ENCODE measurements around the gene HSPBP1.

DNA sequence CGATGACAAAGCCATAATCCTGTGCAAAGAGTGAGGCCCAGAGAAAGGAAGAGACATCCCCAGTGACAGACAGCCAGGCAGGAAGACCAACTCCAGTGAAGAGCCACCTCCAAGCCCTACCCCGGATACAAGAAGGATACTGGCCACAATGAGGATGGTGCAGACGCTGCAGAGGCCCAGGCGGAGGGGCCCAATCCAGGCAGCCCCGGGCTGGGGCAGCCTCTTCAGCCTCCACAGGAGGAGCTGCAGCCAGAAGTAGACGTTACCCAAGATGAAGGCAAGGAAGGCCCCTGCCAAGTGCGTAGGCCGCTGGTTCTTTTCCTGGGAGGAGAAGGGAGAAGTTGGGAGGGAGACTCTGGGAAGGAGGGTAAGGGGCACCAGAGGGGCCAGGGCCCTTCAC lies 36.7 kb upstream of the HSPBP1 start:
- TF ChIP-seq, protein P1, sequence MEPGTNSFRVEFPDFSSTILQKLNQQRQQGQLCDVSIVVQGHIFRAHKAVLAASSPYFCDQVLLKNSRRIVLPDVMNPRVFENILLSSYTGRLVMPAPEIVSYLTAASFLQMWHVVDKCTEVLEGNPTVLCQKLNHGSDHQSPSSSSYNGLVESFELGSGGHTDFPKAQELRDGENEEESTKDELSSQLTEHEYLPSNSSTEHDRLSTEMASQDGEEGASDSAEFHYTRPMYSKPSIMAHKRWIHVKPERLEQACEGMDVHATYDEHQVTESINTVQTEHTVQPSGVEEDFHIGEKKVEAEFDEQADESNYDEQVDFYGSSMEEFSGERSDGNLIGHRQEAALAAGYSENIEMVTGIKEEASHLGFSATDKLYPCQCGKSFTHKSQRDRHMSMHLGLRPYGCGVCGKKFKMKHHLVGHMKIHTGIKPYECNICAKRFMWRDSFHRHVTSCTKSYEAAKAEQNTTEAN (CRISPR knock-in tag; IDR thresholded peaks at IDR 0.05) = no peak
- TF ChIP-seq, protein P2, sequence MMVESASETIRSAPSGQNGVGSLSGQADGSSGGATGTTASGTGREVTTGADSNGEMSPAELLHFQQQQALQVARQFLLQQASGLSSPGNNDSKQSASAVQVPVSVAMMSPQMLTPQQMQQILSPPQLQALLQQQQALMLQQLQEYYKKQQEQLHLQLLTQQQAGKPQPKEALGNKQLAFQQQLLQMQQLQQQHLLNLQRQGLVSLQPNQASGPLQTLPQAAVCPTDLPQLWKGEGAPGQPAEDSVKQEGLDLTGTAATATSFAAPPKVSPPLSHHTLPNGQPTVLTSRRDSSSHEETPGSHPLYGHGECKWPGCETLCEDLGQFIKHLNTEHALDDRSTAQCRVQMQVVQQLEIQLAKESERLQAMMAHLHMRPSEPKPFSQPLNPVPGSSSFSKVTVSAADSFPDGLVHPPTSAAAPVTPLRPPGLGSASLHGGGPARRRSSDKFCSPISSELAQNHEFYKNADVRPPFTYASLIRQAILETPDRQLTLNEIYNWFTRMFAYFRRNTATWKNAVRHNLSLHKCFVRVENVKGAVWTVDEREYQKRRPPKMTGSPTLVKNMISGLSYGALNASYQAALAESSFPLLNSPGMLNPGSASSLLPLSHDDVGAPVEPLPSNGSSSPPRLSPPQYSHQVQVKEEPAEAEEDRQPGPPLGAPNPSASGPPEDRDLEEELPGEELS (CRISPR knock-in tag; IDR thresholded peaks at IDR 0.05) = no peak
- no peak for TF ChIP-seq CREB1 (CRISPR knock-in tag; IDR thresholded peaks at IDR 0.05)
- no peak for TF ChIP-seq TEAD4 (CRISPR knock-in tag; IDR thresholded peaks at IDR 0.05)
- TF ChIP-seq, protein P3, sequence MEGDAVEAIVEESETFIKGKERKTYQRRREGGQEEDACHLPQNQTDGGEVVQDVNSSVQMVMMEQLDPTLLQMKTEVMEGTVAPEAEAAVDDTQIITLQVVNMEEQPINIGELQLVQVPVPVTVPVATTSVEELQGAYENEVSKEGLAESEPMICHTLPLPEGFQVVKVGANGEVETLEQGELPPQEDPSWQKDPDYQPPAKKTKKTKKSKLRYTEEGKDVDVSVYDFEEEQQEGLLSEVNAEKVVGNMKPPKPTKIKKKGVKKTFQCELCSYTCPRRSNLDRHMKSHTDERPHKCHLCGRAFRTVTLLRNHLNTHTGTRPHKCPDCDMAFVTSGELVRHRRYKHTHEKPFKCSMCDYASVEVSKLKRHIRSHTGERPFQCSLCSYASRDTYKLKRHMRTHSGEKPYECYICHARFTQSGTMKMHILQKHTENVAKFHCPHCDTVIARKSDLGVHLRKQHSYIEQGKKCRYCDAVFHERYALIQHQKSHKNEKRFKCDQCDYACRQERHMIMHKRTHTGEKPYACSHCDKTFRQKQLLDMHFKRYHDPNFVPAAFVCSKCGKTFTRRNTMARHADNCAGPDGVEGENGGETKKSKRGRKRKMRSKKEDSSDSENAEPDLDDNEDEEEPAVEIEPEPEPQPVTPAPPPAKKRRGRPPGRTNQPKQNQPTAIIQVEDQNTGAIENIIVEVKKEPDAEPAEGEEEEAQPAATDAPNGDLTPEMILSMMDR (IDR thresholded peaks at IDR 0.05) = no peak
- no peak for TF ChIP-seq MYBL2 (CRISPR knock-in tag; IDR thresholded peaks at IDR 0.05)
- TF ChIP-seq, protein P4, sequence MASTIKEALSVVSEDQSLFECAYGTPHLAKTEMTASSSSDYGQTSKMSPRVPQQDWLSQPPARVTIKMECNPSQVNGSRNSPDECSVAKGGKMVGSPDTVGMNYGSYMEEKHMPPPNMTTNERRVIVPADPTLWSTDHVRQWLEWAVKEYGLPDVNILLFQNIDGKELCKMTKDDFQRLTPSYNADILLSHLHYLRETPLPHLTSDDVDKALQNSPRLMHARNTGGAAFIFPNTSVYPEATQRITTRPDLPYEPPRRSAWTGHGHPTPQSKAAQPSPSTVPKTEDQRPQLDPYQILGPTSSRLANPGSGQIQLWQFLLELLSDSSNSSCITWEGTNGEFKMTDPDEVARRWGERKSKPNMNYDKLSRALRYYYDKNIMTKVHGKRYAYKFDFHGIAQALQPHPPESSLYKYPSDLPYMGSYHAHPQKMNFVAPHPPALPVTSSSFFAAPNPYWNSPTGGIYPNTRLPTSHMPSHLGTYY (CRISPR knock-in tag; IDR thresholded peaks at IDR 0.05) = no peak
- no peak for TF ChIP-seq ZNF138 (CRISPR knock-in tag; conservative IDR thresholded peaks at IDR 0.05)
- TF ChIP-seq, protein P5, sequence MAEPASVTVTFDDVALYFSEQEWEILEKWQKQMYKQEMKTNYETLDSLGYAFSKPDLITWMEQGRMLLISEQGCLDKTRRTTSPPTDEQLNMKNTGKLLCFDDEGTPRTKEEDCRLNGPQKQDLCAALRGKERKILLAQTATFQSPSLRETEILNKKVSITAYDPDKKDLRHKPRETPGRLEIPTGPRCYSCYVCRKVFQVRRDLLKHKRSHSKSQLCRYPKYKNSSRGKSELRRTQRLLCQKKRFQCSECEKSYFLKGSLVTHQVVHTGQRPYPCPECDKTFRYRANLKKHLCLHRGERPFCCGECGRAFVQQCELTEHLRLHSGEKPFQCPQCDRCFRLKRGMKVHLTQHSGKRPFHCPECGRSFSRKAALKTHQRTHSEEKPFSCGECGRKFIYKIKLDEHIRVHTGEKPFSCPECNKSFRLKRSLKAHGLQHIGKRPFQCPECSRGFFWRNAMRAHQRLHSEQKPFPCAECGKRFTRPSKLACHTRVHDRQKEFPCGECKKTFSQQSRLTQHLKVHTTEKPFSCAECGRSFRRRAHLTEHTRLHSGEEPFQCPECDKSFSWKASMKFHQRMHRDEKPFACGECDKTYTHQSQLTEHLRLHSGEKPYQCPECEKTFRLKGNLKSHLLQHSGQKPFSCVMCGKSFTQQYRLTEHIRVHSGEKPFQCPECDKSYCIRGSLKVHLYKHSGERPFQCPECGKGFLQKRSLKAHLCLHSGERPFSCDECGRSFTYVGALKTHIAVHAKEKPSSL (CRISPR knock-in tag; conservative IDR thresholded peaks at IDR 0.05) = no peak
- TF ChIP-seq, protein P6, sequence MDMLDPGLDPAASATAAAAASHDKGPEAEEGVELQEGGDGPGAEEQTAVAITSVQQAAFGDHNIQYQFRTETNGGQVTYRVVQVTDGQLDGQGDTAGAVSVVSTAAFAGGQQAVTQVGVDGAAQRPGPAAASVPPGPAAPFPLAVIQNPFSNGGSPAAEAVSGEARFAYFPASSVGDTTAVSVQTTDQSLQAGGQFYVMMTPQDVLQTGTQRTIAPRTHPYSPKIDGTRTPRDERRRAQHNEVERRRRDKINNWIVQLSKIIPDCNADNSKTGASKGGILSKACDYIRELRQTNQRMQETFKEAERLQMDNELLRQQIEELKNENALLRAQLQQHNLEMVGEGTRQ (CRISPR knock-in tag; IDR thresholded peaks at IDR 0.05) = no peak
